Measurements from ENCODE around the gene RNASEL.

GRCh38 chr1:182555493-182555892 is 33.6 kb downstream of the RNASEL start:
- TF ChIP-seq CTCF (optimal IDR thresholded peaks at IDR 0.05 in 1 of 3, IDR thresholded peaks at IDR 0.05 in 1 of 3, conservative IDR thresholded peaks at IDR 0.05 in 1 of 3; ENCODE audit: extremely low read depth in 1 of 3, insufficient read depth in 2 of 3, low read length in 3 of 3) (no peak), EZH2 (IDR thresholded peaks at IDR 0.05; ENCODE audit: low read length) (no peak)
